ENCODE data around the gene SAXO1. TPM values are rescaled to one million over a fixed set of nuclear protein-coding genes. Genes with fewer than 3 reads are reported as not detected.

The SAXO1 gene
- total RNA-seq, 1 experiment from 2014 or later = not detected

- no peak overlapping the region for H3K4me3 ChIP-seq
- no peak for DNase-seq (ENCODE audit: low read depth in 1 of 2, low spot score in 2 of 2)
- no peaks in the 10 kb centered on the region for H3K27me3 ChIP-seq (replicated peaks)
- H3K27ac ChIP-seq = no peak overlapping the region
- H3K4me1 ChIP-seq (replicated peaks) = no peaks in the 10 kb centered on the region
- no peaks in the 10 kb centered on the region for H3K36me3 ChIP-seq
- no peaks in the 10 kb centered on the region for H3K9me3 ChIP-seq (replicated peaks)
Measured at GRCh38 chr9:18881758-18882157, 151.3 kb downstream of the SAXO1 start.

GRCh38 chr9:18877984-18878383, 155.0 kb downstream of the SAXO1 start:
- Histone ChIP-seq H3K4me3 (no peak overlapping the region), H3K27ac (no peak overlapping the region), H3K27me3 (replicated peaks) (no peaks in the 10 kb centered on the region), H3K36me3 (no peaks in the 10 kb centered on the region), H3K9me3 (replicated peaks) (no peaks in the 10 kb centered on the region), H3K4me1 (replicated peaks) (no peaks in the 10 kb centered on the region)
- DNase-seq (ENCODE audit: low read depth in 1 of 2, low spot score in 2 of 2) = no peak

Other genes starting within 250 kb of the SAXO1 start
- 3.6 and 5.9 TPM in 2 replicates for gene RRAGA, start 16.2 kb upstream of the SAXO1 start, total RNA-seq (2014; rRNA removed; shearing (Covaris generic))
- gene HAUS6, start 69.7 kb upstream of the SAXO1 start, total RNA-seq (2014; rRNA removed; shearing (Covaris generic)) = 13.5 and 14.0 TPM in 2 replicates
- gene PLIN2, start 94.3 kb upstream of the SAXO1 start, total RNA-seq (2014; rRNA removed; shearing (Covaris generic)) = 24.2 and 27.6 TPM in 2 replicates
- 10.6 and 14.8 TPM in 2 replicates for gene DENND4C, start 197.5 kb upstream of the SAXO1 start, total RNA-seq (2014; rRNA removed; shearing (Covaris generic))

All from SJSA1 (cell line).